ENCODE data around the gene RANBP2.

DNA sequence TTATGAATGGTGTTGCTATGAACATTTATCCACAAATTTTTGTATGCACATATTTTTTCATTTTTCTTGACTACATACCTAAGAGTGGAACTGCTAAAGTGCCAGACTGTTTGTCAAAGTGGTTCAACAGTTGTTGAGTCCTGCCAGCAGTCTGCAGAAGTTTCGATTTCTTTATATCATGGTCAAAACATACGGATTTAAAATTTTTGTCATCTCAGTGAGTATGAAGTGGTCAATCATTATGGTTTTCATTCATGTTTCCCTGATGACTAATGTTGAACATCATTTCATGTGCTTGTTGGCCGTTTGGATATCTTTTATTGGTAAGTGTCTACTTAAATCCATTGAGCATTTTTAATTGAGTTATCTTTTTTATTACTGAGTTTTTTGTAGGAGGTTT lies 106.5 kb downstream of the RANBP2 start:
- TF ChIP-seq POLR2AphosphoS5 (IDR thresholded peaks at IDR 0.05), result no peak
- TF ChIP-seq, protein P1, sequence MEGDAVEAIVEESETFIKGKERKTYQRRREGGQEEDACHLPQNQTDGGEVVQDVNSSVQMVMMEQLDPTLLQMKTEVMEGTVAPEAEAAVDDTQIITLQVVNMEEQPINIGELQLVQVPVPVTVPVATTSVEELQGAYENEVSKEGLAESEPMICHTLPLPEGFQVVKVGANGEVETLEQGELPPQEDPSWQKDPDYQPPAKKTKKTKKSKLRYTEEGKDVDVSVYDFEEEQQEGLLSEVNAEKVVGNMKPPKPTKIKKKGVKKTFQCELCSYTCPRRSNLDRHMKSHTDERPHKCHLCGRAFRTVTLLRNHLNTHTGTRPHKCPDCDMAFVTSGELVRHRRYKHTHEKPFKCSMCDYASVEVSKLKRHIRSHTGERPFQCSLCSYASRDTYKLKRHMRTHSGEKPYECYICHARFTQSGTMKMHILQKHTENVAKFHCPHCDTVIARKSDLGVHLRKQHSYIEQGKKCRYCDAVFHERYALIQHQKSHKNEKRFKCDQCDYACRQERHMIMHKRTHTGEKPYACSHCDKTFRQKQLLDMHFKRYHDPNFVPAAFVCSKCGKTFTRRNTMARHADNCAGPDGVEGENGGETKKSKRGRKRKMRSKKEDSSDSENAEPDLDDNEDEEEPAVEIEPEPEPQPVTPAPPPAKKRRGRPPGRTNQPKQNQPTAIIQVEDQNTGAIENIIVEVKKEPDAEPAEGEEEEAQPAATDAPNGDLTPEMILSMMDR (IDR thresholded peaks at IDR 0.05), result no peak
- TF ChIP-seq EP300 (IDR thresholded peaks at IDR 0.05), result no peak

Data from esophagus muscularis mucosa (tissue), 4 donors.